Natural killer cell (primary cell): ENCODE measurements around the gene SCNN1A. TPM values are rescaled to one million over a fixed set of nuclear protein-coding genes. Genes with fewer than 3 reads are reported as not detected.

Experiments used
- ATAC-seq, 3 donors: fragments of 150-1000 bp in 2 of 3; fragments of 200-7000 bp in 1 of 3; cut with Tn5 transposase; 1 replicate in 1 of 3; 2 replicates in 2 of 3; pipeline ENCODE4 v1.10.0; 2021; ENCODE audit warnings: mild to moderate bottlenecking in 2 of 3, moderate library complexity in 2 of 3
- DNase-seq, 2 donors: peaks; one replicate each; pipeline versions ENCODE4 v3.0.0 to v3.0.0-alpha.2; 2013 to 2021; ENCODE audit warnings: mixed read lengths in 1 of 2
- H3K27ac ChIP-seq: one replicate; pipeline ENCODE4 v1.5.1; 2013; ENCODE audit warnings: mild to moderate bottlenecking, low read length
- H3K27me3 ChIP-seq: one replicate; pipeline ENCODE4 v1.6.1; 2013; ENCODE audit warnings: low read length; ENCODE audit not compliant: control insufficient read depth, insufficient read depth
- H3K36me3 ChIP-seq: one replicate; pipeline ENCODE4 v1.6.1; 2013; ENCODE audit warnings: low read length; ENCODE audit not compliant: control insufficient read depth, insufficient read depth
- H3K4me1 ChIP-seq: one replicate; pipeline ENCODE4 v1.6.1; 2013; ENCODE audit warnings: low read length; ENCODE audit not compliant: control insufficient read depth, insufficient read depth
- H3K4me3 ChIP-seq: one replicate; pipeline ENCODE4 v1.5.1; 2013; ENCODE audit warnings: low read length
- H3K9me3 ChIP-seq: one replicate; pipeline ENCODE4 v1.6.1; 2013; ENCODE audit warnings: low read length; ENCODE audit not compliant: control insufficient read depth, insufficient read depth
- H3K27ac Mint-ChIP-seq, 2 donors: one replicate each; pipeline ENCODE4 v1.8.0; 2022; ENCODE audit warnings: mild to moderate bottlenecking in 2 of 2, mixed read lengths in 2 of 2, moderate library complexity in 1 of 2
- H3K27me3 Mint-ChIP-seq, 2 donors: one replicate each; pipeline ENCODE4 v1.8.0; 2022; ENCODE audit warnings: low read depth in 2 of 2, mixed read lengths in 2 of 2
- H3K36me3 Mint-ChIP-seq: one replicate; pipeline ENCODE4 v1.8.0; 2022; ENCODE audit warnings: mixed read lengths
- H3K4me1 Mint-ChIP-seq, 2 donors: one replicate each; pipeline ENCODE4 v1.8.0; 2022; ENCODE audit warnings: mixed read lengths in 2 of 2
- H3K4me3 Mint-ChIP-seq: one replicate; pipeline ENCODE4 v1.8.0; 2022; ENCODE audit warnings: mild to moderate bottlenecking, moderate library complexity, mixed read lengths
- H3K9me3 Mint-ChIP-seq, 2 donors: one replicate each; pipeline ENCODE4 v1.8.0; 2022; ENCODE audit warnings: mixed read lengths in 2 of 2
- WGBS: methylation state at CpG from one replicate; pipeline ENCODE4 v1.1.7; 2013; ENCODE audit warnings: missing lambda C conversion rate; ENCODE audit not compliant: insufficient coverage; 5-methylcytosine and 5-hydroxymethylcytosine counted together
- intact Hi-C: fragments of 100-400 bp; cut with micrococcal nuclease; formaldehyde crosslinking; loops from one replicate; pipeline ENCODE4 v1.14.2; 2022
- total RNA-seq, 4 donors: library from RNA; stranded (reverse); fragments of 120-200 nt in 1 of 4; gene quantifications; one replicate each; pipeline versions ENCODE4 v1.2.3 to v1.2.4, GENCODE V29; 2013 to 2022
- TF ChIP-seq, protein P1 (sequence below): fragments of 200-600 bp; IDR thresholded peaks from one replicate; pipeline ENCODE4 v1.8.0; 2022; ENCODE audit warnings: antibody characterized with exemption

Gene SCNN1A
- total RNA-seq, 3 donors from 2014 or later (not counting 1 experiment from before 2014, with no cell fraction given): 1.5 to 3.0 (median 1.5) TPM

DNA sequence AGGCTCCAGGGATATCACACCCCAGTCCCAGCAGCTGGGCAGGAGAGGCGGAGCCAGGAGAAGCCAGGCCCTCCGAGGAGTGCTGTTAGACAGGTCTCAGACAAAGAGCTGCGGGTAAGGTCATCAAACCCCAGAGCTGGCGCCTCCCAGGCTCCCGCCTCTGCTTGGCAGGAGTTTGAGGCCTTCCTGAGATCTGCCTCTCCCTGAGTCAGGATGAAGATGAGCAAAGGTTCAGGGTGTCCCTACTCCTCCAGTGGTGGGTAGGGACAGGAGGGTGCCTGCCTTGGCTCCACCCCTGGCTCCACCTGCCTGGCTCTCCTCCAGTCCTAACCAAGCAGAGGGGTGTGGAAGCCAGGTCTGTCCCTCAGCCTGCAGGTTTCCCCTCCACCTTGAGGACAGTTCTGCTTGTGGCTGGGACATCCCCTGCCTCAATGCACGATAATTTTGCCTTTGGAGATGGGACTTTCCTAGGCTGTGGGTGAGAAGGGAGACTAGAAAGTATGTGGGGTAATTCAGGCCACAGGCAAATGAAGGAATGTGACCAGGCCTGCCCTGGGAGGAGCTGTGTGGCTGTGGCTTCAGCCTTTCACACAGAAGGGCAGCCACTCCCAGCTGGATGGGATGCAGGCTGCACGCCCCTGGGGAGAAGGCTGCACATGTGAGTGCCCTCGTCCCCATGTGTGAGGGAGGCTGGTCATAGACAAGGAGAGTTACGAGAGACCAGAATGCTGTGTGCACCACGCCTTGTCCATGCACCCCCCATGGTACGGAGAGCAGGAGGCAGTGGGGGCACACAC, 62.6 kb downstream of the SCNN1A start:
- Mint-ChIP-seq H3K4me1 (peaks cover 2 to 3% of the 10 kb centered on the region in 2 donors), H3K9me3 (no peaks in the 10 kb centered on the region), H3K27ac (no peak overlapping the region), H3K36me3 (no peaks in the 10 kb centered on the region), H3K27me3 (peaks cover 7 to 9% of the 10 kb centered on the region in 2 donors), H3K4me3 (no peak overlapping the region)
- Histone ChIP-seq H3K4me3 (no peak overlapping the region), H3K27ac (no peak overlapping the region), H3K27me3 (peaks cover 11% of the 10 kb centered on the region), H3K4me1 (peaks cover 11% of the 10 kb centered on the region), H3K9me3 (no peaks in the 10 kb centered on the region), H3K36me3 (no peaks in the 10 kb centered on the region)
- peak in 1 of 2 donors; percentile 43 for DNase-seq
- intact Hi-C loops: no loop called here
- TF ChIP-seq, protein P1, sequence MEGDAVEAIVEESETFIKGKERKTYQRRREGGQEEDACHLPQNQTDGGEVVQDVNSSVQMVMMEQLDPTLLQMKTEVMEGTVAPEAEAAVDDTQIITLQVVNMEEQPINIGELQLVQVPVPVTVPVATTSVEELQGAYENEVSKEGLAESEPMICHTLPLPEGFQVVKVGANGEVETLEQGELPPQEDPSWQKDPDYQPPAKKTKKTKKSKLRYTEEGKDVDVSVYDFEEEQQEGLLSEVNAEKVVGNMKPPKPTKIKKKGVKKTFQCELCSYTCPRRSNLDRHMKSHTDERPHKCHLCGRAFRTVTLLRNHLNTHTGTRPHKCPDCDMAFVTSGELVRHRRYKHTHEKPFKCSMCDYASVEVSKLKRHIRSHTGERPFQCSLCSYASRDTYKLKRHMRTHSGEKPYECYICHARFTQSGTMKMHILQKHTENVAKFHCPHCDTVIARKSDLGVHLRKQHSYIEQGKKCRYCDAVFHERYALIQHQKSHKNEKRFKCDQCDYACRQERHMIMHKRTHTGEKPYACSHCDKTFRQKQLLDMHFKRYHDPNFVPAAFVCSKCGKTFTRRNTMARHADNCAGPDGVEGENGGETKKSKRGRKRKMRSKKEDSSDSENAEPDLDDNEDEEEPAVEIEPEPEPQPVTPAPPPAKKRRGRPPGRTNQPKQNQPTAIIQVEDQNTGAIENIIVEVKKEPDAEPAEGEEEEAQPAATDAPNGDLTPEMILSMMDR: no peak
- ATAC-seq: peak; percentile 17 to 35 (median 18)
- 86% methylated on average over 11 of the region's 11 CpGs for WGBS

- Mint-ChIP-seq H3K36me3 (no peaks in the 10 kb centered on the region), H3K27me3 (peaks cover 7 to 12% of the 10 kb centered on the region in 2 donors)
- H3K27me3 ChIP-seq: peaks cover 11% of the 10 kb centered on the region
Measured at GRCh38 chr12:6311822-6312528, 63.4 kb downstream of the SCNN1A start.

DNA sequence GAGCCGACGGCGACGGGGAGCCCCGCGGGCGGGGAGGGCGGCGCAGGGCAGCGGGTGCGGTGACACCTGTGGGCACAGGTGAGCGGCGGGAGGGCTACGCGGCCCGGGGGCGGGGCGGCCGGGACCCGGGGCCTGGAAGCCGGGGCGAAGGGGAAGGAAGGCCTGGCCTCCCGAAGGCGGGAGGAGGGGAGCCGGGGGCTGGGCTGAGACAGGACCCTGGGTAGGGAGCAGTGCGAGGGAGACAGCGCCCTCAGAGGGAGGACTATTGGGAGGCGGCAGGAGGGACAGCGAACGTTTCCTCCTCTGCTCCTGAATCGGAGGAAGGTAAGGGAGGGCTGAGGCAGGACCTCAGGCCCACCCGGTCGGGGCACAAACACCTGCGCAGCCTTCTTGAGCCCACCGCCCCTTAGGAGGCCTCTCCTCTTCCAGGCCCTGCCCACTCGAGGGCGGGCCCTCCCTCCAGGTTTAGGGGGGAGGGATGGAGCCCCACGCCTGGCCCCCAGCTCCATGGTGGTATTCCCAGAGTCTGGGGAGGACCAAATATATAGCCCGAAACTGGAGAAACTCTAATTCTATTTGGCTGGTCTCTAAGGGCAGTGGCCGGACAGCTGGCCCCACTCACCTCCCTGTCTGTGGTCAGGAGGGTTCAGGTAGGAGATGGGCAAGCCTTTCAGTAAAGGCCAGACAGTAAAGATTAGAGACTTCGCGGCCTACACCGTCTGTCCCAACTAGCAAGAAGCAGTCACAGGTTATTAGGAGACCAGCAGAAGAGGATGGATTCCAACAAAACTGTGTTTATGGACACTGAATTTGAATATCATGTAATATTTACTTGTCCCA, 64.4 kb downstream of the SCNN1A start:
- Histone ChIP-seq H3K27me3 (peaks cover 11% of the 10 kb centered on the region), H3K4me1 (peaks cover 10% of the 10 kb centered on the region), H3K9me3 (no peaks in the 10 kb centered on the region), H3K36me3 (no peaks in the 10 kb centered on the region), H3K27ac (no peak overlapping the region), H3K4me3 (no peak overlapping the region)
- H3K4me1 Mint-ChIP-seq: no peaks in the 10 kb centered on the region
- intact Hi-C loops: no loop called here
- TF ChIP-seq, protein P1: no peak
- ATAC-seq: peak in 2 of 3 donors; percentile 22 to 27
- 22% methylated on average over 43 of the region's 43 CpGs for WGBS
- H3K27ac Mint-ChIP-seq: no peak overlapping the region
- H3K4me3 Mint-ChIP-seq: peak overlapping the region; percentile 31
- H3K36me3 Mint-ChIP-seq: no peaks in the 10 kb centered on the region
- no peaks in the 10 kb centered on the region for H3K9me3 Mint-ChIP-seq
- peaks cover 7 to 12% of the 10 kb centered on the region in 2 donors for H3K27me3 Mint-ChIP-seq
- no peak for DNase-seq

More at GRCh38 chr12:6311822-6312528, 63.4 kb downstream of the SCNN1A start:
- ATAC-seq (no peak), DNase-seq (no peak)
- Histone ChIP-seq H3K27ac (no peak overlapping the region), H3K4me1 (peaks cover 10% of the 10 kb centered on the region), H3K9me3 (no peaks in the 10 kb centered on the region), H3K4me3 (no peak overlapping the region), H3K36me3 (no peaks in the 10 kb centered on the region)
- intact Hi-C loops: no loop called here
- 94% methylated on average over 8 of the region's 8 CpGs for WGBS
- Mint-ChIP-seq H3K4me1 (no peaks in the 10 kb centered on the region), H3K9me3 (no peaks in the 10 kb centered on the region), H3K4me3 (no peak overlapping the region), H3K27ac (no peak overlapping the region)
- TF ChIP-seq, protein P1: no peak
